NCI-H345 treated with DMSO at 0.1 percent for 48 hours (cell line): Measurements from ENCODE around the gene FABP7.
"Not testable (repeated sequence)": the region's sequence is repeated elsewhere in the genome, so short reads cannot be mapped to it uniquely, and the experiment has no call there.

Experiments used
- DNase-seq: peaks from one replicate; lab custom pipeline; 2025; ENCODE audit not compliant: unreplicated experiment; lab: John Stamatoyannopoulos, UW

FABP7 gene

GRCh38 chr6:122779667-122780066 lies at the start of gene FABP7:
TSS of gene FABP7 (plus strand) at chr6:122779716. CDS start at chr6:122779795, 79 bp downstream.
- no peak for DNase-seq

GRCh38 chr6:122730334-122730733 lies 49.2 kb upstream of the FABP7 start:
- DNase-seq: no peak

DNA sequence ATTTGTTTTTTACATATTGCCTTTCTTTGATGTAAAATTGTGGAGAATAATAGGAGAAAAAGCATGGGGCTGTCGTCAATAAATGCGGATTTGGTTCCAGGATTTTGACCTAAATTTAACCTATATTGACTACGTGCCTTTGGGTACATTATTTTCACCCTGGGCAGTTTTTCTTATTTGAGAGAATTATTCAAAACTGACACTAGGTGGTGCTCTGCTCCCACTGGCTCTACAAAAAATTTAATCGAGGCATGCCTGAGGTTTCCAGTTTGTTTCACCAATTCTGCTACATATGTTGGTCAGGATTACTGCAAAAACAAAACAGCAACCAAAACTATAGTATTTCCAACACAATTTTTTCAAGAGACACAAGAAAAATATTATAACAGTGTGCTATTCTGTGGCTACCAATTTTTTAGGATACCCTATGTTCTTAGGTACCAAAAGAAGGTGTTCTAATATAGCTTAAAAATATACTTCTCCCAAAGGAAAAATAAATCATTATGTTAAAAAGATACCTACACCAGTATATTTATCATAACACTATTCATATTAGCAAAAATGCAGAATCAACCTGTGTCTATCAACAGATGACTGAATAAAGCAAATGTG lies 48.6 kb upstream of the FABP7 start:
- peak; percentile 66 for DNase-seq

DNA sequence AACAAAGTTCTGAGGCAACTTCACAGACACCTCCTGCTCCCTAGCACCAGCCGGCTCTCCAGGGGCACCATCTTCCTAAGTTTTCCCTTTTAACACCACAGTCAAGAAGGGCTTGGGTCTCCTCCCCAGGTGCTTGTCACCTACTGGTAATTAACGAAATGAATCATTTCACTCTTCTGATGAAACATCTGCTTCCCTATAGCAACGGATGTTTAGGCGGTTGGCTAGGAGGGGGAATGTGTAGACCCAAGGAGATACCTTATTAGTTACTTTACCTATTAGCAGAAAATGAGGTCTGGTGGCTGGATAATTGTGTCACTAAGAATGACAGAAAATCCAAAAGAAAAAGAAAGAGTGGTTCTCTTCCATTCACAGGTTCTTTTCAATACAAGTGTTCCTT lies 46.3 kb upstream of the FABP7 start:
- DNase-seq: no peak

DNA sequence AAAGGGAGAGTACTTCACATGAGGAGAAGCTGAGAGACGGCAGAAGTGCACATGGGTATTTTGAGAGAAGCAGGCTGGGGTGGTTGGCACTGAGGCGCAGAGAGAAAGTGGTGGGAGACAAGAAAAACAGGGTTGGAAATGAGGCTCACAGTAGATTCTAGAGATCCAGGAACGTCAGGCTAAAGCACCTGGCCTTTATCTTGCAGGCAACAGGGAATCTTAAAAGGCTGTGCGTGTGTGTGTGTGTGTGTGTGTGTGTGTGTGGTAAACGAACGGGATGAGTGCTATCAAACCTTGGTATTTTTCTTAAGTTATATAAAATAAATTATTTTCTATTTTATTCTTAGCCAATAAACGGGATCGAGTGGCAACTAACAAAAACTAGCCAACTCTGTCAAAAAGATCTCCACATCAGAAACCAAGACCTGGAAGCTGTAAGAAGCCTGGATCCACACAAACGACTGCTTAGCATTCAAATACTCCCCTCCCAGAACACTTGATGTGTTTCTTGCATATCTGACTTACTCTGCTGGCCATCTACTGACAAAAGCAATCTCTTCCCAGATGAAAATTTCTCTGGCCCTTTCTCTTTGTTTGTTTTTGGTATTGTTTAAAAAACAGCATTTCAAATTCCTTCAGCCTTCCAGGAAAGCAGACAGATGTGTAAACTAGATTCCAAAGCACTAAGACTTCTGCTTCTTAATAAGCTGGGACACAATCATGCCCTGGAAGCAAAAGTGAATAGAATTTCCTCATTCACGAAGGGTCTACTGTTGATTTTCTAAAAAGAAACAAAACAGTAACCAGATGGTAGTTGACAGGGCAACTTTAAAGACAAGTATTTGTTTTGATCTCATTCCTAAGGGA lies 44.8 kb upstream of the FABP7 start:
- peak; percentile 24 for DNase-seq

DNA sequence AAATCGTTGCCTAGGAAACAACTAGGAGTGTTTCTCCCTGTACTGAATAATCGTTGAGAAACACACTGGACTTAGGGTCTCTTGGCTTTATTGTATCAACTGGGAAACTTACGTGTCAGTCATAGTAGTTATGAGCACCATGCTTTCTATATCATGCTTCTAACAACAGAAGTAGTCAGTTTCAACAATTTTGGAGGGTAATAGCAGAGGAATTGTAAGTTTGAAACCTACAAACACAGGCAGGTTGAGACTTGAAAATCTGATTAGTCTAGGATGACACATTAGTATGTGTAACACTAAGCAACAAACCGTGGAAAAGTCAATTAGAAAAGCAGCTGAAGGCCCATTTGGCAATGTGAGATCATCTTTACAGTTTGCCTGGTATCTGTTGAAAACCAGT lies 43.9 kb upstream of the FABP7 start:
- DNase-seq: peak; percentile 91

DNA sequence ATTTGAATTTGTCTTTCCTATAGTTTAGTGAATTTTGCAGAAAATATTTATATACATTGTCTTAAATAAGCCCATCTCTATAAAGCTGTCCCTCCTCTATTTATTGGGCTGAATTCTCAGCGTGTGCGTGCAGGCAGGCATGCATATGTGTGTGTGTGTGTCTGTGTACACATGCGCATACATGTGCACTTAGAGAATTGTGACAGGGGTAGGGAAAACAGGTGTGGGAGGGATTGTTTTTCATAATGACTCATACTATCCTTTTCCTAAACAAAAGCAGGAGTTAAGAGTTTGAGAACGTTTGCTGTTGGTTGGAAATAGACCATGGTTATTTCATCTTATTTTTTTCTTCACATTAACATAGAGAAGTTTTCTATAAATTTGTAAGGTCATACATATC lies 43.4 kb upstream of the FABP7 start:
- peak; percentile 86 for DNase-seq

GRCh38 chr6:122736616-122737015 lies 42.9 kb upstream of the FABP7 start:
- no peak for DNase-seq

GRCh38 chr6:122740091-122740490 lies 39.4 kb upstream of the FABP7 start:
- no peak for DNase-seq

- no peak for DNase-seq
Observed at GRCh38 chr6:122740936-122741335, 38.6 kb upstream of the FABP7 start.

DNA sequence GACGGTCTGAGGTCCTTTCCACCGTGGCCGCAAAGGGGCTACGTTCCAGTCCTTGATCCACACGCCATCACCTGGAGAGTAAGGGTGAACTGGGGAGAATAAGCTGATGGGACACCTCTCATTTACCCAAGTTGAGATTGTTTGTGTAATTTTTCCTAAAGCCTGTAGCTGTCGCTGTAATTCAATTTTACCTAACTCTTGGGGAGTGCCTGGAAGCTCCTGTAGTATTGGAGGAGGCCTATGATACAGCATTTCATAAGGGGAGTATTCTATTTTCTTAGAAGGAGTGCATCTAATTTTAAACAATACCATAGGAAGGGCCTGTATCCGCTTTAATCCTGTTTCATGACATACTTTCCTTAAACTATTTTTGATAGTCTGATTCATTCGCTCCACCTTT lies 35.3 kb upstream of the FABP7 start:
- DNase-seq: not testable (repeated sequence)

GRCh38 chr6:122744856-122745255 lies 34.7 kb upstream of the FABP7 start:
- DNase-seq: peak; percentile 56

GRCh38 chr6:122746688-122747087 lies 32.8 kb upstream of the FABP7 start:
- DNase-seq: no peak

- no peak for DNase-seq
Observed at GRCh38 chr6:122747573-122747972, 31.9 kb upstream of the FABP7 start.

DNA sequence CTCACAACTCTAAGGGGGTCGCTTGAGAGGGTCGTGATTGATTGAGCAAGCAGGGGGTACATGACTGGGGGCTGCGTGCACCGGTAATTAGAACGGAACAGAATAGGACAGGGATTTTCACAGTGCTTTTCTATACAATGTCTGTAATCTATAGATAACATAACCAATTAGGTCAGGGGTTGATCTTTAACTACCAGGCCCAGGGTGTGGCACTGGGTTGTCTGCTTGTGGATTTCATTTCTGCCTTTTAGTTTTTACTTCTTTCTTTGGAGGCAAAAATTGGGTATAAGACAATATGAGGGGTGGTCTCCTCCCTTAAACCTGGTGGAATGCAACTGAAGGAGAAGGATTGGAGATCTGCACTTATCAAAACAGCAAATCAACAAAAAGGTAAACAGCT lies 30.6 kb upstream of the FABP7 start:
- not testable (repeated sequence) for DNase-seq

GRCh38 chr6:122749451-122750050 lies 30.0 kb upstream of the FABP7 start:
- DNase-seq: no peak

GRCh38 chr6:122751326-122751725 lies 28.2 kb upstream of the FABP7 start:
- no peak for DNase-seq

DNA sequence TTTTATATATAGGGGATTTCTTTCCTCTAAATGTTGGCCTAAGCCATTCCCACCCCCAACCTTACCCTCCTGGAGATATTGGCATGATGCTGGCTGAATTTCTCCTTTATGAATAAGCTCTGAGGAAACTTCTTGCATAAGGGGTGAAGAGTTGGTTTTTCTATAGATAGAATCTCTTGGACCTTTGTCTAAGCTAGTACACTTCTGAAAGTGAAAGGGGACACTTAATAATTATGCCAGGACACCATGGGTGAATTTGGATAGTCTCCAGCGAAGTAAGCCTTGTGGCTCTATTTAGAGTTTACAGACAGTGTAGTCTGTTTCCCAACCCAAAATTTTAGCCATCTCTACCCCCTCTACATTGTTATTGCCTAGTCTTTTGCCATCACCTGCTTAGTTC lies 27.1 kb upstream of the FABP7 start:
- DNase-seq: no peak

- DNase-seq: no peak
Observed at GRCh38 chr6:122753000-122753687, 26.4 kb upstream of the FABP7 start.

DNA sequence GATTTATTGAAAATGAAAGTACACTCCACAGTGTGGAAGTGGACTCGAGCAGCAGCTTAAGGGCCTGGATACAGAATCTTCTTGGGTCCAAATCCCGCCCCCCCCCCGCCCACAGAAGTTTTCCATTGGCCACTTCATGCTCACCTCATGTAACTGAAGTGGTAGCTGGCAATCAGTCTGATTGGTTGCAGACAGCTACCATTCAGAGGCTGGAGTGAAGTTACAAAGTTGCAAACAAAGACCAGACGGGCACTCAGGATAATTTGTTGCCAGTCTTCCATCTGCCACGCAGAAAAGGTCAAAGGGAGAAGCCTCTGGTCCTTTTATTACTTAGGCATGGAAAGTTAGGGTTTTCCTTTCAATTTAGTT lies 25.8 kb upstream of the FABP7 start:
- DNase-seq: no peak

DNA sequence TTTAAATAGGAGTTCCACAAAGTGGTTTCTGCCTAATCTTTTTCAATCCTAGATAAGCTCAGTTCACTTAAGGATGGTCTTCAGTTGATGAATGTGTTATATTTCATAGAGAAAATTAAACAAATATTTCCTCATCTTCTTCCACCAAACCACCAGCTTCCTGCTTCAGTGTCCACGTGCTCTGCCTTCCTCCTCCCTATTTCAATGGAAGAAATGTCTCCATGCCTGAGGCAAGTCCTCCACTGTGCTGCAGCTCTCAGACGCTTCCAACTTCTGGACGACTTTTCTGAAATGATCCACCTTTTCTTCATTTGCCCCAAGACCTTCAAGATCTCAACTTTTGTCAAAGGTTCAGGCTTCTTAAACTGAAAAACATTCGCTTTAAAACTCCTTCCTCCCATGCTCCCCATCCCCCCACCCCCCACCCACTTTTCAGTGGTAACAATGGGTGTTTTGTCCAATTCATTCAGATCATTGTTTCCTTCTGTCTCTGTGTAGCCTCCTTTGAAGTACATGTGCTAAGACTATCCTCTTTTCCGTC lies 25.3 kb upstream of the FABP7 start:
- no peak for DNase-seq
